ENCODE results near the gene CCDC33. TPM values are rescaled to one million over a fixed set of nuclear protein-coding genes. Genes with fewer than 3 reads are reported as not detected.

CCDC33 gene
- total RNA-seq, 1 donor from 2014 or later: 0.51 TPM

DNA sequence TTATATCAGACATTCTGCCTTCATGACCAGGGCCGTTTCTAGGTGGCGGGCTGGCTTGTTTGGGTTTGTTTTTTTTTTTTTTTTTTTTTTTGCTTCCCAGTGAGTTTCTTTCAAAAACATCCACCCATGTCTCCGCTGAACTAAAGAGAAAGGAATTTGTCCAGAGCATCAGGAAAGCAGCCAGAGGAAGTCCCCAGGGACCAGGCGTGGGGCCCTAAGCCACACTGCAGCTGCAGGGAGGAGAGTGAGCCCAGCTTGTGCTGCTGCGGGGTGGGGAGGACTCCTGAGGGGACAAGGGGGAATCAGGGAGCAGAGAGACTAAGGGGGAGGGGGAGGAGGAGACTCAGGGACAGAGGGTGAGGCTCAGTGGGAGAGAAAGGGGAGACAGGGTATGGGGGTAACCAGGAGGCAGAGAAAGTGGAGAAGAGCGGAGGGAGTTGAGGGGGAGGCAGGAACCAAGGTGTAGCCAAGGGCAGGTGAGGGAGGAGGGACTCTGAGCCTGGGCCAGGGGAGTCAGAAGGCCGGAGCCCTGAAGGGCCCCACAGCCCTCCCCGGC, 81.8 kb downstream of the CCDC33 start:
- Mint-ChIP-seq H3K9me3 (ENCODE audit: unreplicated experiment) (no peaks in the 10 kb centered on the region), H3K4me1 (ENCODE audit: unreplicated experiment) (peaks cover 44% of the 10 kb centered on the region), H3K27ac (ENCODE audit: unreplicated experiment) (peak overlapping the region; percentile 91), H3K27me3 (ENCODE audit: unreplicated experiment) (peaks cover 6% of the 10 kb centered on the region), H3K36me3 (ENCODE audit: low read depth, unreplicated experiment) (no peaks in the 10 kb centered on the region), H3K4me3 (ENCODE audit: unreplicated experiment) (no peak overlapping the region)
- TF ChIP-seq CTCF (IDR thresholded peaks at IDR 0.05; ENCODE audit: unreplicated experiment): no peak
- peak; percentile 55 for DNase-seq (ENCODE audit: low spot score)

- Mint-ChIP-seq H3K4me3 (ENCODE audit: unreplicated experiment) (no peak overlapping the region), H3K36me3 (ENCODE audit: low read depth, unreplicated experiment) (no peaks in the 10 kb centered on the region), H3K27ac (ENCODE audit: unreplicated experiment) (peak overlapping the region; percentile 91), H3K9me3 (ENCODE audit: unreplicated experiment) (no peaks in the 10 kb centered on the region), H3K4me1 (ENCODE audit: unreplicated experiment) (peaks cover 46% of the 10 kb centered on the region), H3K27me3 (ENCODE audit: unreplicated experiment) (peaks cover 8% of the 10 kb centered on the region)
- no peak for DNase-seq (ENCODE audit: low spot score)
- TF ChIP-seq CTCF (IDR thresholded peaks at IDR 0.05; ENCODE audit: unreplicated experiment): no peak
These were observed 82.4 kb downstream of the CCDC33 start for GRCh38 chr15:74318376-74319137.

- peaks cover 8% of the 10 kb centered on the region for H3K27me3 Mint-ChIP-seq (ENCODE audit: unreplicated experiment)
- no peak overlapping the region for H3K27ac Mint-ChIP-seq (ENCODE audit: unreplicated experiment)
- H3K9me3 Mint-ChIP-seq (ENCODE audit: unreplicated experiment): no peaks in the 10 kb centered on the region
- no peak for DNase-seq (ENCODE audit: low spot score)
- H3K4me1 Mint-ChIP-seq (ENCODE audit: unreplicated experiment): peaks cover 46% of the 10 kb centered on the region
- H3K4me3 Mint-ChIP-seq (ENCODE audit: unreplicated experiment): no peak overlapping the region
- TF ChIP-seq CTCF (IDR thresholded peaks at IDR 0.05; ENCODE audit: unreplicated experiment): no peak
- no peaks in the 10 kb centered on the region for H3K36me3 Mint-ChIP-seq (ENCODE audit: low read depth, unreplicated experiment)
These were observed 83.0 kb downstream of the CCDC33 start for GRCh38 chr15:74319138-74319460.

GRCh38 chr15:74319596-74320351, 83.6 kb downstream of the CCDC33 start:
- H3K27me3 Mint-ChIP-seq (ENCODE audit: unreplicated experiment): peaks cover 14% of the 10 kb centered on the region
- peak overlapping the region; percentile 75 for H3K27ac Mint-ChIP-seq (ENCODE audit: unreplicated experiment)

More at GRCh38 chr15:74319596-74320351, 83.6 kb downstream of the CCDC33 start:
- TF ChIP-seq CTCF (IDR thresholded peaks at IDR 0.05; ENCODE audit: unreplicated experiment): no peak
- H3K4me3 Mint-ChIP-seq (ENCODE audit: unreplicated experiment): no peak overlapping the region
- DNase-seq (ENCODE audit: low spot score): peak; percentile 36
- H3K4me1 Mint-ChIP-seq (ENCODE audit: unreplicated experiment): peaks cover 46% of the 10 kb centered on the region
- no peaks in the 10 kb centered on the region for H3K9me3 Mint-ChIP-seq (ENCODE audit: unreplicated experiment)
- H3K36me3 Mint-ChIP-seq (ENCODE audit: low read depth, unreplicated experiment): no peaks in the 10 kb centered on the region
